Brain microvascular endothelial cell (primary cell): Measurements from ENCODE around the gene SOD1.

ENCODE experiments used
- DNase-seq: peaks from one replicate; pipeline ENCODE4 v3.0.0-alpha.2; 2020
- H3K27ac ChIP-seq: fragments of 250-450 bp; sonication (Bioruptor Pico); 2 replicates; pipeline ENCODE4 v1.5.1; 2020; ENCODE audit warnings: mild to moderate bottlenecking, moderate library complexity
- H3K27me3 ChIP-seq: fragments of 250-450 bp; sonication (Bioruptor Pico); replicated peaks from 2 replicates; pipeline ENCODE4 v1.5.1; 2020; ENCODE audit warnings: mild to moderate bottlenecking
- H3K36me3 ChIP-seq: fragments of 250-450 bp; sonication (Bioruptor Pico); replicated peaks from 2 replicates; pipeline ENCODE4 v1.5.1; 2020; ENCODE audit warnings: mild to moderate bottlenecking
- H3K4me3 ChIP-seq: 2 replicates; pipeline ENCODE4 v1.5.1; 2011; ENCODE audit warnings: low read depth, mild to moderate bottlenecking, control low read depth, low read length, moderate library complexity
- CTCF ChIP-seq: IDR thresholded peaks from 2 replicates; pipeline ENCODE4 v1.5.1; 2011; ENCODE audit warnings: low read depth, mild to moderate bottlenecking, moderate library complexity, low read length, control low read depth, inconsistent platforms; ENCODE audit errors: missing control alignments
- in situ Hi-C: cut with HindIII; loops from 2 replicates; pipeline ENCODE4 v1.10.0; 2017; ENCODE audit warnings: low sequenced_read_pairs, low pct_ligation_motif_present

SOD1 gene

GRCh38 chr21:31618696-31619430 is 40.6 kb upstream of the SOD1 start:
- DNase-seq = no peak
- H3K4me3 ChIP-seq = no peak overlapping the region
- no peaks in the 10 kb centered on the region for H3K36me3 ChIP-seq
- H3K27me3 ChIP-seq = no peaks in the 10 kb centered on the region
- no peak overlapping the region for H3K27ac ChIP-seq
- no peak for TF ChIP-seq CTCF
- in situ Hi-C loops = no loop called here

- H3K27ac ChIP-seq = no peak overlapping the region
- H3K36me3 ChIP-seq = no peaks in the 10 kb centered on the region
- no peaks in the 10 kb centered on the region for H3K27me3 ChIP-seq
- in situ Hi-C loops = no loop called here
- no peak for DNase-seq
- TF ChIP-seq CTCF = no peak
- H3K4me3 ChIP-seq = no peak overlapping the region
Observed at GRCh38 chr21:31622397-31622796, 37.1 kb upstream of the SOD1 start.

- Histone ChIP-seq H3K36me3 (no peaks in the 10 kb centered on the region), H3K27ac (no peak overlapping the region), H3K27me3 (no peaks in the 10 kb centered on the region), H3K4me3 (no peak overlapping the region)
- DNase-seq = no peak
- peak; percentile 58 for TF ChIP-seq CTCF
- in situ Hi-C loops = no loop called here
Observed at GRCh38 chr21:31623664-31624063, 35.8 kb upstream of the SOD1 start.

- no peak for DNase-seq
- no peak for TF ChIP-seq CTCF
- H3K4me3 ChIP-seq = no peak overlapping the region
- no peaks in the 10 kb centered on the region for H3K36me3 ChIP-seq
- no peak overlapping the region for H3K27ac ChIP-seq
- H3K27me3 ChIP-seq = no peaks in the 10 kb centered on the region
- in situ Hi-C loops = no loop called here
Observed at GRCh38 chr21:31624181-31624580, 35.3 kb upstream of the SOD1 start.

- no peaks in the 10 kb centered on the region for H3K36me3 ChIP-seq
- no peak for DNase-seq
- H3K27ac ChIP-seq = no peak overlapping the region
- in situ Hi-C loops = no loop called here
- H3K4me3 ChIP-seq = no peak overlapping the region
- no peak for TF ChIP-seq CTCF
- no peaks in the 10 kb centered on the region for H3K27me3 ChIP-seq
Observed at GRCh38 chr21:31624961-31625491, 34.5 kb upstream of the SOD1 start.
